Mesenteric fat pad (tissue), 1 donor: ENCODE results near the gene UBAC2. TPM values are rescaled to one million over a fixed set of nuclear protein-coding genes. Genes with fewer than 3 reads are reported as not detected.

Experiments
- DNase-seq: peaks from one replicate; pipeline ENCODE4 v3.0.0-alpha.2; 2020; ENCODE audit warnings: low spot score
- total RNA-seq: library from RNA; stranded (reverse); fragmentation: NEBNext Ultra II Directional; extraction: Animal tissue kit (Norgen Biotek cat#: 25700); gene quantifications from one replicate; pipeline ENCODE4 v1.2.1, GENCODE V29; 2021
- donor health status: DM: yes; HTN: yes; CAD: no.

UBAC2 gene
- total RNA-seq, 1 donor from 2014 or later = 49.3 TPM

DNA sequence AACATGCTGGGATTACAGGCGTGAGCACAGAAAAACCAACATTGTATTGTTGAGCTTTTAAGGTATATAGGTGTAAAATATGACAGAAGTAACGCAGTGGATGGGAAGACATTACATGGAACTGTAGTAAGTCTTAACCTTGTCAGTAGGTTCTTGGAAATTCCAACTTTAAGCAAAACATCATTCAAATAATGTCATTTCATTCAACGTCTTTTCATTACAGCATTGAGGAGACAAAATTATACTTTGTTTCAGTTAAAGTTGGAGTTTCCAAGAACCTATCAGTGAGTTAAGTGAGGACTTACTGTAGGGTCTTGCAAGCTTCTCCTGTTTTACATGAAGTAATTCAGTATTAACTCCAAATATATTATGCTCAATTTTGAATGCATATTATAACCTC lies 133.6 kb downstream of the UBAC2 start:
- no peak for DNase-seq

DNA sequence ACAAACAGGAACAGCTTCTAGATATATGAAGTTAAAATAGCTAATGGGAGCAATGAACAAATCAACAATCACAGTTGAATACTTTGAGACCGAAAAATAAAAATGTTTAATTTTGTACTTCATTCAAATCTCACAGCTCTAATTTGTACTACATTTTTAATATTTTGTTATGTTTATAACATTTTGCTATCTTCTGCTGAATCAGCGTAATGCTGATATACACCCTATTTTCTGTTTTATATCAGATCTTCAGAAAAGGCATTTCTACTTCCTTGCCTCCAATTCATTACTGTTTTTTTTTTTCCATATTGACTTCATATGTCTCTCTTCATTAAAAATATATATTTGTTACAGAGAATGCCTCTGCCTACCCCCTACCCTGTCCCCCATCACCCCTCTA lies 134.4 kb downstream of the UBAC2 start:
- DNase-seq = no peak

DNA sequence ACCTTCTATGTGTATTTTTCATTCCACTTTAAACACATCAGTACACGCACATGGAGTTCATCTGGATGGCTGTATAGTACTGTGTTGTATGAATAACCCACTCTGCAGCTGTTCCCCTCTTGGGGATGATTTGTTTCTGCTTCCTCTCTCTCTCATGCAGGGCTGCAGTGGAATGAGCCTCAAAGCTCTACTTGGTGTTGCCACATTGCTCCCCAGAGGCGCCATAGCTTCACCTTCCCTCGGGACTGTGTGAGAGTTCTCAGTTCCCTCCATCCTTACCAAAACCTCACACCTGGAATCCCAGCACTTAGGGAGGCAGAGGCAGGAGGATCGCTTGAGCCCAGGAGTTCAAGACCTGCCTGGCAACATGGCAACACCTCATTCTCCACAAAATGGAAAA lies 134.9 kb downstream of the UBAC2 start:
- no peak for DNase-seq

DNA sequence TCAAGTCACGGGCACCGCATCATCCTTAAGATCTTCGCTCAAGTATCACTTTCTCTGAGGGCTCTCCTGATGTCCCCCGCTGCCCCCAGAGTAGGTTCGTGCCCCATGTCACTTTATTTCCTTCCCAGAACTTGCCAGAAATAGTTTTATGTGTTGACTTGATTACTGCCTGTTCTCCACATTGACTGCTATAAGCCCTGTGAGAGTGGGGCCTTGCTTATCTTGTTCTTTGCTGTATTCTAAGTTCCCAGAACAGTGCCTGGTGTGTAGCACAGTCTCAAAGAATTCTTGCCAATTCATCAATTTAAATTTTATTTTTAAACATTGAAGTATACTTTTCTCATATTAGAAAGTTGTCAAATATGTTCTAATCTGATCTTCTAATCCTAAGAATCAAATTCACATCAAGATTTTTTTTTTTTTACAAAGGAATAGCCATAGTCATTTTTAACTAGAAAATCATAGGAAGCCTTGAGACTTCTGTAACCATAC lies 138.6 kb downstream of the UBAC2 start:
- DNase-seq = no peak

DNA sequence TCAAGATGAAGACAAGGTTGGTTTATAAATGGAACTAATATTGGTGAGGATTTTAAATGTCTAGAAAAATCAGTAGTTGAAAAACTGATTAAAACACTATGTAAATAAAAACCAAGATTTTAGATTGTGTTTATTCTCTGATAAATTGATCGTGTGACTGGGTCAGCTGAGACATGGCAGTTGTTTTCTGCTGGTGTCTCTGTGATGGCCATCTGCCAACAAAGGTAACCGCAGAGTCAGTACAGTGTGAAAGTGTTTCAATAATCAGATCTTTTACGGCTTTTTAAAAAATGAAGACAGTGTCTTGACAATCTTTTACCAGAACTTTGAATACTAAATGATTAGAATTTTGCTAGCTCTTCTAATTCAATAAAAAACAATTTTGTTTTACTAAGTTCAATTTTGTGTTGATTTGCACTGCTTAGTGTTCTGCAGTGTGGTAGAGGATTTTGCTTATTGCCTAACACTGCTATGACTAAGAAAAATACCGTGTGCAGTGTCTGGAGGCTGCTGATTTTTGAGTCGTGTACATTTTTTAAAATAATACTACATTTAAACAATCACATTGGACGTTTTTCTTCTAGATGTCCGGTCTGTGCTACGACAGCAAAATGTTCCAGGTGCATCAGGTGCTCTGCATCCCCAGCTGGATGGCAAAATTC lies 139.2 kb downstream of the UBAC2 start:
- DNase-seq = no peak

DNA sequence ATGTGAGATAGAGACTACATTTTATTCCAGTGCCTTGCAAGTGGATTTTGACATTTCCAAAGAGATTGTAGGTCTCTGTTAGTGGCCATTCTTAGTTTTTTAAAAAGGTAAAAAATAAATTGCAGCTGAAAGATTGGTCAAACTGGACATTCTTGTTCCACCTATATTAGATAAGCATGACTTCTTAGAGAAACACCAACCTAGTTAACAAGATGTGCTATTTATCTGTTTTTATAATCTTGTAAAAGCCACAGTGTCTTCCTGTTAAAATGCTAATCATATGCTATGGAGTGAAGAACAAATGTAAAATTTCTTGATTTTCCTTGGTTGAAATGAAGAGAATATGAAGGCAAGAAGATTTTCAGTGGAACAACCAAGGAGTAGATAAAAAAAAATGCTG lies 140.0 kb downstream of the UBAC2 start:
- DNase-seq = no peak

DNA sequence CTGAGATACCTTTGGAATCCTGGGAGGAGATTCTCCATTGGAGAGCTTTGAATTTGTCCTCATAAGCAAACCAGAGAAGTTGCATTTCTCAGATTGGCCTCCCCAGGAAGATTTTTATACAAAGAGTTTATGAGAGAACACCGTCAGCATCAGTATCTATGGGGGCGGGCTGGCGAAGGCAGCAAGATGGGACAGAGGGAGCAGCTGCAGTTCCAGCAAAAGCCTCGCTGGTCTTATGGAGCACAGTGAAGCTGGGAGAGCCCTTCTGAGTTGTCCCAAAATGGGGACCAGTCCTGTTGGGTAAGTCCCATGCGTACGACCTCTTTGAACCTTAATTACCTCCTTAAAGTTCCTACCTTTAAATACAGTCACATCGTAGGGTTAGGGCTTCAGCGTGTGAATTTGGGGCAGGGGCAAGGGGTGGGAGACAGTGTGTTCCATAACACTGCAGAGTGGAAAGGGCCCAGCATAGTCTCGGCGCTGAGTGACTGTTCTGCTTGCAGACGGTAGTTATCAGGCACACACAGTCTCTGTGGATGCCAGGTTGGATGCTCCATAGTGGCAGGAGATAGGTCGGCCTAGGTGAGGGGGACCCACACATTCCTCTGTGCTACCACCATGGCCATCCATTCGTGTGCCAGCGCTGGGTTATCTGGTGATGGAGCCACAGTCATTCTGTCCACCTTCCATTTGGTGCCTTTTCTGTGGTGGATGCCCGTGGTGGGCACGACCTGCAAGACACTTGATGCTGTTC lies 141.5 kb downstream of the UBAC2 start:
- DNase-seq = no peak

DNA sequence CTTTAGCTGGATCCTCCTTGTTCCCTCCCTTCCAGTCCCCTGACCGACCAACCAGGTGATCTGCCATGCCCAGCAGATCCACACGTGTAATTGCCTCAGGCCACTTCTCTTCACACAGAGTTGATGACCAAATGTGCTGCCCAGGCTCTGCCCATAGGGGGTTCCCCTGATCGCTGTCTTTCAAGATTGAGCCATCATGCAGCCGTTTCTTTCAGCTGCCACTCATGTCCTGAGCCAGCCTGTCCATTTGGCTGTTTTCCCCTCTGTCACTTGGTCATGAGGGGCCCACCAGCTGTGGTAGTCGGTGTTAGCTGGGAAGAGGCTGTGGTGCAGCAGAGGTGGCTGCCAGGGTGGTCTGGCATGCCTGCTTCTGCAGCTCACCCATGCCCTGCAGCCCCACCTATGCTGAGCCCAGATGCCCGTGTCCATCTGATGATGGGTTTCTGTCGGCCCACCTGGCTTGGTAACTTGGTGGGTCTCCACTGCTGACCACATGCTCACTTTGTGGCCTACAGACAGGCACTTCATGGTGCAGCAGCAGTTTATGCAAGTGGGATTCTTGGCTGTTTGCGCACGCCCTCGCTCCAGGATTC lies 142.2 kb downstream of the UBAC2 start:
- DNase-seq = no peak

DNA sequence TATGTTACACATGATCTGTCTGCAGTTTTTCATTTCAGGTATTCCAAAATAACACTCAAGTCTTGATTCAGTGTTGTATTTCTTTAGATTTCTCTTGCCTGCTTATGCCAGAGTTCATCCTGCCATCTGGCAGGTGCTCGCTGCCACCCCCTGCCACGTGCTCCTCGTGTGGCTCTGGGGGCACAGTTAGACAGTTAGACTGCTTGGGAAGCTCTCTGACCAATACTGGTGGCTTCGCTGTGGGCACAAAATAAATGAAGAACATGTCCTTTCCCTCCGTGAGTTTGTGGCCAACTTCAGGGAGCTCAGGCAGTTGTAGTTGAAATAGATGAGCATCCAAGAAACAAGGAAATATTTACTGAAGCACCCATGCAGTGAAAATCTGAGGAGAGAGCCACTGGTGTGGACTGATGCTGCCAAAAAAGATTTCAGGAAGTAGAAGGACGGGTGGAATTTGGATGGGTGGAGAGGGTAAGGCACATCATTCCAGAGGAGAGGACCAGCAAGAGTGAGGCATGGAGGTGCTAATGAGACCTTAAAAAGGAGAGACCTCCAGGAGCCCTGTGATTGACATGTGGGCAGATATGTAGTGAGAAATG lies 144.1 kb downstream of the UBAC2 start:
- DNase-seq = no peak

DNA sequence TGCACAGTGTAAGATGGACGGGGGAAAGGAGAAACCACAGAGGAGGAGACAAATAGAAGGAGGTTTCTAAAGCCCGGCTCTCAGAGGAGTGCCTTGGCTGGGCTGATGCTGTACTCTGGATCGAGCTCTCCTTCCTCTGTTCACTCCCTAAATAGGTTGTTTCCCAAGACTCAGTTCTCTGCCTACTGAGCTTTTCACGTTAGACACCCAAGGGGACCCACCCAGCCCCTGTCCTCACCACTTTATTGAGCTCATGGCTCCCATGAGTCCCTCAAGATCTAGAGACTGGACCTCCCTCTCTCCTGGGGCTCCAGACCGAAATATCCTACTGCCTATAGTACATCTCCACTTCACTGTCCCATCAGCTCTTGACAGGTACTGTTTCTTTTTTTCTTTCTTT lies 144.7 kb downstream of the UBAC2 start:
- no peak for DNase-seq

DNA sequence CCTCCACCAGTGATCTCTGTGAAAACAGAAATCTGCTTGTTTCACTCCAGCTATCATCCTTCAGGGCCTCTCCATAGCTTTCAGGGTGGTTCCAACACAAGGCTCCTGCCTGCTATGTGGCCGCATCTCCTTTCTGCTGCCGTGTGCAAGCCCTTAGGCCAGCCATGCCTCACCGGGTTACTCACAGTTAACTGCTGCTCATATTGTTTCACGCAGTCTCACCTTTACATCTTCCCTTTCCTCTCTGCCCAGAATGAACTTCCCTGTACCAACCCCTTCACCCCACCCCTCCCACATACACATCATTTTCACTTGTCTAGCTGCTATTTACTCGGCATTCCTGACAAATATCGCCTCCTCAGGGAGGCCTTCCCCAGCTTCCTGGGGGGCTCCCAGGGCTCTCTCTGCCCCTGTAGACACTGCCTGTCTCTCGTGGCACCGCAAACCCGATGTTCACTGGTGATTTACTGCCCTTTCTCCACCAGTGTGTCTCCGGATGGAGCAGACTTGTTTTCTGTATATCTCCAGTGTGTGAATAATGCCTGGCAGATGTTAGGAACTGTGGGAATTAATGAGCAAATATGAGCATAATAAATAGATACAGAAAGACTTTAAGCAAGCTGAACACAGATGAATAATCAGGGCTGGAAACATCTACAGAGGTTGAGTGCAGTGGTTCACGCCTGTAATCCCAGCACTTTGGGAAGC lies 145.8 kb downstream of the UBAC2 start:
- no peak for DNase-seq

DNA sequence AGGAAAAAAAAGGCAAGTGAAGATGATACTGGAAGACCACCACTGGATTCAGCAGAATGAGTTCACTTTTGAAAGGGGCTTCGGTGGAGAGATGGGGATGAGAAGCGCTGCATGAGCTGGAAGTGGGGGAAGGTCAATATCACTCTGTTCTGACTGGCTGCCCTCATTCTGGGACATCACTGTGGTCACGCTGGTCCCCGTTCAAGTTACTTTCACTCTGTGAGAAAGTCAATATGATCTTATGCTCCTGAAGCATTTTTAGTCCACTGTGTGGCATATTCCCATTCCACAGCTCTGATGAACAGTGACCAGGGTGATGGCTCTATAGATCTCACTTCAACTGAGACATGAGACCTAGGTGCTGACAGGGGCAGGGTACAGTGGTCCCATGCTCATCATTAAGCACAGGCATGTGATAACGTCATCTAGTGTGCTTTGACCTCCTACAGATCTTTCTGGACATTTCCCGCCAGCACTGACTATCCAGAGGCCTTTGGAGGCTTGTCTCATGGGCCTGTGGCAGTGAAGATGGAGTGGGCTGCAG lies 146.8 kb downstream of the UBAC2 start:
- no peak for DNase-seq

DNA sequence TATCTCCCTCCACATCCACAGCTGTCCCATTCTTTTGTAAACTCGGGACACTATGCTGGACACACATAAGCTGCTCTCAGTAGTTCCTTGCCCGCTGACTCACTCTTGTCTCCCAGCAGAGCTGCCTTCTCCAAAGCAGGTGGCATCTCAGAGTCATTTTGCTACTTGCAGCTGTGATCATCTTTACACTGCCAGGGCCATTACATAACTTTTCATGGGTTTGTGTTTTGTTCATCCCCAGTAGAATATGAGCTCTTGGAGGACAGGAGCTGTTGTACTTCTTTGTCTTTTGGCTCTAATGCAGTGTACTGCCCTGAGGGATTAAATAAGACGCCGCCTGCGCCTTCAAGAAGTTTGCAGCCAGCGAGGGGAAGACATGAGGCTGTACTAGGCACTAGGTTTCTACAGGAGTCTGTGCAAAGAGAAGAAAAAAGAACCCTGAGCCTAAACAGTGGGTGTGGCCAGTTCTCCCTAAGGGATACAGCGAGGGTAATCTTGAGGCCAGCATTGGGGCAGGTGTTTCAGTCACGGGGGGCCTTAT lies 147.3 kb downstream of the UBAC2 start:
- DNase-seq = no peak

DNA sequence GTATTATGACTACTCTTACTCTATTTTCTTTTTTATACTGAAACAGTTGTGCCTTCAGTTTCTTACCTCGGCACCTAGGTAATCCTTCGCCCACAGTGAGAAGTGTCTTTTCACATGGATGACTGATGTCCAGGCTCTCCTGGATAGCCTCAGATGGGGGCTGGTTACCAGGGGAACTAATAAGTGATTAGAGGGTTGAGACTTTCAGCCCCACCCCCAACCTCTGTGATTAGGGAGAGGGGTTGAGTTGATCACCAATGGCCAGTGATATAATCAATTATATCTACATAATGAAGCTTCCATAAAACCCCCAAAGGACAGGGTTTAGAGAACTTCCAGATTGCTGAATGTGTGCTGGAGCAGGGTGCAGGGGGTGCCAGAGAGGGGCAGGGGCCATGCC lies 149.5 kb downstream of the UBAC2 start:
- no peak for DNase-seq

DNA sequence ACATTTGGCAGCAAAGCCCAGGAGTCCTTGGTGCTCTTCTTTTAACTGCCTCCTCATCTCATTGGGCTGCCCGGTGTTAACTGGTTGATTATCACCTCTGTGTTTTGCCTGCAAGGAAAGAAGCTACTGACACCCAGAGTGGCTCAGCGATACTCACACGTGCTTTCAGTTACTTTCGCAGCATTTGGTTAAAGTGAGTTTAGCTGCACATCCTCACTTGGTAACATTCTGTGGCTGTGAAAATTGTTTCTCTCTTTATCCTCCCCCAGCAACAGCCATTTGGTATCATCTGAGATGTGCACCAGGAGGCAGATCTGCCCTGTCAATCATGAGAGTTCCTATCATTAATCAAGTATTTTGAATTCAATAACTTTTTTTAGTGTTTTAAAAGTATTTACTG lies 151.1 kb downstream of the UBAC2 start:
- DNase-seq = no peak

DNA sequence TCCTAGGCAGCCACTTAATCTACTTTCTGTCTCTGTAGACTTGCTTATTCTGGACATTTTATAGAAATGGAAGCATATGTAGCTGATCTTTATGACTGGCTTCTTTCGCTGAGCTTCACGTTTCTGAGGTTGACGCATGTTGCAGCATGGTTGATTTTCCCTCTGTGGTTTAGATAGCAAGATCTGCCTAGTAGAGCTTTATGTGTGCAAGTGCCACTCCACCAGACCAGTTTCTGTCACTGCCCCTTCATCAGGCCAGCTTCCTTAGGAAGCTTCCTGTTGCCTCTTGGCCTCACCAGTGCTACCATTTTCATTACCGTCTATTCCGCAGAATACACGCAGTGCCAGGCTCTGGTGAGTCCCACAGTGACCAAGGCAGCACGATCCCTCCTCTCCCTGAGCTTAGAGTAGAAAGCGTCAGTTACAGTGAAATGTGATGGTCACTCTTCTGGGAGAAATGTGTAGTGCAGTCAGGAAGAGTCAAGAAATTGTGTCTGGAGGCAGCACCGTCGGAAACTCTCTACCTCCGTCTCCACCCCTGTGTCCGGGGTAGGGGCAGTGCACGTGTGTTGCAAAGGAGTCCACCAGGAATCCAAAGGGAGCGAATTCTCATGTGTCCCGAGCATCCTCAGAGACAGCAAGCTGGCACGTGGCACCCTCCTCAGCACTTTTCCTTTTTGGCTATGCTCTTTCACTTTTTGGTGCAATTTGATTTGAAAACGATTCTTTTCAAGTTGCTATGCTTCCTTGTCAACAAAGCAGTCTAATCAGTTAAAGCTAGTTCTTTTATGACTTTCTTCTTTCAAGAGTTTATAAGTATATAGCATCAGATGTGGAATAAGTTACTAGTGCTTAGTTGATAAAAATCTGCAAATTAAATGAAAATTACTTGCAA lies 151.9 kb downstream of the UBAC2 start:
- no peak for DNase-seq

DNA sequence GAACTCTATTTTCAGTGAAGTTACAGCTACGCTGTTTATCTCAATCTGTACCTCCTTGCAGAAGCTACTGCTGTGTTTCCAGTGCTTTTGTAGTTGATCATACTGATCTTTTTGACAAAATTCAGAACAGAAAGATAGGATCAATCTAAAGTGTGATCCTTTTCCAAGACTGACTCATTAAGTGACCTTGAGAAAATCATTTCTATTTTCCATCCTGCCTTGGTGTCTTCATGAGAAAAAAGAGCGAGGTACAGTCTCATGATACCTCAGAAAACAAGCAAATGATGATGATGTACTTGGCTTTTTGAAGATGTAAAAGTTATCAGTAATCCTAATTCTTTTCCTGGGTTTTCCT lies 152.6 kb downstream of the UBAC2 start:
- DNase-seq = no peak

DNA sequence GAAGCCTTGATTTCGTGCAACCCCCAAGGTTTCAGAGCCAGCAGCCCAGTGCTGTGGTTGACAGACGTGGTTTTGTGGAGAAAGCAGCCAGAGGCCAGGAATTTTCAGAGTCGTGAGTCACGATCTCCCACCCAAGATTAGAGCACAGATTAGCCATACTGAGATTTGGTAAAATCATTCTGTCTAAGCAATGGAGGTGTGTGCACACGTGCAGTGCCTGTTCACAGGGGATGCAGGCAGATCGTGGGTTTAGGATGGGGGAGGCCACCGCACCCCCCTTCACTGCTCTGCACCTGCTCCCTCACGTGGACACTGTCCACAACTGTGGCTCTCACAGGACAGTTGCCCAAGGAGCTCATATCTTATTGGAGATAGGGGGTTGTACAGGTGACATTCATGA lies 153.2 kb downstream of the UBAC2 start:
- no peak for DNase-seq

DNA sequence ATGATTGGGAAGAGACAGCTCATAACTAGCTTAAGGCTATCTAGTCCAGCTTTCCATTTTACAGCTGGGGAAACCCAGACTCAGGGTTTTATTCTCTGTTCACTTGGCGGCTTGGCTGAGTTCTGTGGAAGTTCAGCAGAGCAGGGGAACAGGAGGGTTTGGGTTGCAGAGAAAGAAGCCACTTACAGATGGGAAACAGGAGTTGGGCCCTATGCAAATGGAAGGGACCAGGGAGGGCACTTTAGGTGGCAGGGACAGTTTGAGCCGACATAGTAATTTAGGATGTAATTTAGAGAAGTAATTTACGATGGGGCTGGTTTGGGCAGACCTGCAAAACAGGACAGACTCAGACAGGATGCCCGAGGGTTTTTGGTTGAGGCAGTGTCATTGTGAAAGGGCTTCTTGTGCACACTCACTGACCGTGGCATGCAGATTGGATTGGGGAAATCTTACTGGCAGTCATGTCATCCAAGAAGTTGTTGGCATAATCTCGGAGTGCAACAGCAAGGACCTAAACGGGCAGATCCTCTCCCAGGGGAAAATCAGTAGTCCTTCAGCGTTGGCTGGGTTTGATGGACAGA lies 153.8 kb downstream of the UBAC2 start:
- no peak for DNase-seq
